ENCODE data around the gene LMBRD2.

Gene LMBRD2

GRCh38 chr5:36178524-36178890, 26.8 kb upstream of the LMBRD2 start:
- Histone ChIP-seq H3K36me3 (ENCODE audit: control insufficient read depth in 2 of 2, insufficient read depth in 2 of 2, low read length in 2 of 2) (peaks cover 16 to 33% of the 10 kb centered on the region in 2 donors), H3K9me3 (ENCODE audit: control insufficient read depth in 2 of 2, low read length in 2 of 2) (no peaks in the 10 kb centered on the region), H3K4me3 (ENCODE audit: low read length in 2 of 2) (no peak overlapping the region), H3K27me3 (ENCODE audit: control insufficient read depth in 1 of 2, insufficient read depth in 2 of 2, low read length in 2 of 2) (no peaks in the 10 kb centered on the region), H3K9ac (ENCODE audit: low read length in 2 of 2) (no peak overlapping the region), H3K27ac (ENCODE audit: low read length) (no peak overlapping the region), H3K4me1 (ENCODE audit: control insufficient read depth, insufficient read depth, low read length) (no peaks in the 10 kb centered on the region)

GRCh38 chr5:36177715-36178523, 26.2 kb upstream of the LMBRD2 start:
- no peak overlapping the region for H3K9ac ChIP-seq (ENCODE audit: low read length in 2 of 2)
- no peaks in the 10 kb centered on the region for H3K27me3 ChIP-seq (ENCODE audit: control insufficient read depth in 1 of 2, insufficient read depth in 2 of 2, low read length in 2 of 2)
- no peaks in the 10 kb centered on the region for H3K4me1 ChIP-seq (ENCODE audit: control insufficient read depth, insufficient read depth, low read length)
- no peaks in the 10 kb centered on the region for H3K9me3 ChIP-seq (ENCODE audit: control insufficient read depth in 2 of 2, low read length in 2 of 2)
- H3K27ac ChIP-seq (ENCODE audit: low read length): no peak overlapping the region
- H3K36me3 ChIP-seq (ENCODE audit: control insufficient read depth in 2 of 2, insufficient read depth in 2 of 2, low read length in 2 of 2): peaks cover 16 to 39% of the 10 kb centered on the region in 2 donors
- no peak overlapping the region for H3K4me3 ChIP-seq (ENCODE audit: low read length in 2 of 2)

- no peak overlapping the region for H3K9ac ChIP-seq (ENCODE audit: low read length in 2 of 2)
- no peaks in the 10 kb centered on the region for H3K9me3 ChIP-seq (ENCODE audit: control insufficient read depth in 2 of 2, low read length in 2 of 2)
- H3K27ac ChIP-seq (ENCODE audit: low read length): no peak overlapping the region
- no peaks in the 10 kb centered on the region for H3K27me3 ChIP-seq (ENCODE audit: control insufficient read depth in 1 of 2, insufficient read depth in 2 of 2, low read length in 2 of 2)
- no peak overlapping the region for H3K4me3 ChIP-seq (ENCODE audit: low read length in 2 of 2)
- no peaks in the 10 kb centered on the region for H3K4me1 ChIP-seq (ENCODE audit: control insufficient read depth, insufficient read depth, low read length)
- peaks cover 18 to 43% of the 10 kb centered on the region in 2 donors for H3K36me3 ChIP-seq (ENCODE audit: control insufficient read depth in 2 of 2, insufficient read depth in 2 of 2, low read length in 2 of 2)
These were observed 25.5 kb upstream of the LMBRD2 start for GRCh38 chr5:36177154-36177553.

DNA sequence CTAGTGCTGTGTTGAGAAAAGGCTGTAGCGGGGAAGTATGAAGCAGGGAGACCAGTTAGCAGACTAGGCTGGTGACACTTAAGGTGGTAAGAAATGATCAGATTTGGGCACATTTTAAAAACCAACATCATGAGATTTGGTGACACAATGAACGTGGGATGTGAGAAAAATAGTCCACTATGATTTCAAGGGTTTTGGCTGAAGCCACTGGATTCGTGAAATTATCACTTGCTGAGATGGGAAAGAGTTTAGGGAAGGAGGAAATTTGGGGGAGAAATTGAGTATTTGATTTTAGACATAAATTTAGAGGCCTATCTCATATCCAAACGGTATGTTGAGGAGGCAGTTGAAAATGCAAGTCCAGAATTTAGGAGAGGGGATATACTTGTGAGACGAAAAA, 23.4 kb upstream of the LMBRD2 start:
- Histone ChIP-seq H3K9ac (ENCODE audit: low read length in 2 of 2) (no peak overlapping the region), H3K4me3 (ENCODE audit: low read length in 2 of 2) (no peak overlapping the region), H3K27ac (ENCODE audit: low read length) (no peak overlapping the region), H3K9me3 (ENCODE audit: control insufficient read depth in 2 of 2, low read length in 2 of 2) (no peaks in the 10 kb centered on the region), H3K4me1 (ENCODE audit: control insufficient read depth, insufficient read depth, low read length) (no peaks in the 10 kb centered on the region), H3K27me3 (ENCODE audit: control insufficient read depth in 1 of 2, insufficient read depth in 2 of 2, low read length in 2 of 2) (no peaks in the 10 kb centered on the region), H3K36me3 (ENCODE audit: control insufficient read depth in 2 of 2, insufficient read depth in 2 of 2, low read length in 2 of 2) (peaks cover 23 to 44% of the 10 kb centered on the region in 2 donors)

DNA sequence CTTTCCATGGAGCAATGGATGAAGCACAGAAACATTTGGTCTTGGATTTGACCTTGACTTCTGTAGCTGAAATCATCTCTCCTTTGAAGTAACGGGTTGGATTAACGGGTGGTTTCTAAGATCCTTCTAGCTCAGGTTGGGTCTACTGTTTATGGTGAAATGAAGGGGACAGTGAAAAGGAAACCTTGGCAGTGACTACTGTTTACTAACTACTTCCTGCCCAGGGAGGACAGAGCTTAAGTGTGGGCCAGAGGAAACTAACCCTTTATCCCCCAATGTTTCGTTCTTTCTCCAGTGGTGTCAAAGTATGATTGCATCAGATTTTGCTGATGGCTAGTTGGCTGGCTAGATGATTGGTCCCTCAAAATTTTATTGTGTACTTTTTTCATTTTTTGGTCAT, 22.4 kb upstream of the LMBRD2 start:
- H3K27ac ChIP-seq (ENCODE audit: low read length): no peak overlapping the region
- no peak overlapping the region for H3K9ac ChIP-seq (ENCODE audit: low read length in 2 of 2)
- no peak overlapping the region for H3K4me3 ChIP-seq (ENCODE audit: low read length in 2 of 2)
- H3K27me3 ChIP-seq (ENCODE audit: control insufficient read depth in 1 of 2, insufficient read depth in 2 of 2, low read length in 2 of 2): no peaks in the 10 kb centered on the region
- peaks cover 23 to 46% of the 10 kb centered on the region in 2 donors for H3K36me3 ChIP-seq (ENCODE audit: control insufficient read depth in 2 of 2, insufficient read depth in 2 of 2, low read length in 2 of 2)
- no peaks in the 10 kb centered on the region for H3K4me1 ChIP-seq (ENCODE audit: control insufficient read depth, insufficient read depth, low read length)
- H3K9me3 ChIP-seq (ENCODE audit: control insufficient read depth in 2 of 2, low read length in 2 of 2): no peaks in the 10 kb centered on the region

- Histone ChIP-seq H3K27ac (ENCODE audit: low read length) (no peak overlapping the region), H3K27me3 (ENCODE audit: control insufficient read depth in 1 of 2, insufficient read depth in 2 of 2, low read length in 2 of 2) (no peaks in the 10 kb centered on the region), H3K9ac (ENCODE audit: low read length in 2 of 2) (no peak overlapping the region), H3K4me1 (ENCODE audit: control insufficient read depth, insufficient read depth, low read length) (no peaks in the 10 kb centered on the region), H3K36me3 (ENCODE audit: control insufficient read depth in 2 of 2, insufficient read depth in 2 of 2, low read length in 2 of 2) (peaks cover 22 to 51% of the 10 kb centered on the region in 2 donors), H3K9me3 (ENCODE audit: control insufficient read depth in 2 of 2, low read length in 2 of 2) (no peaks in the 10 kb centered on the region), H3K4me3 (ENCODE audit: low read length in 2 of 2) (no peak overlapping the region)
These were observed 21.7 kb upstream of the LMBRD2 start for GRCh38 chr5:36173426-36173825.

DNA sequence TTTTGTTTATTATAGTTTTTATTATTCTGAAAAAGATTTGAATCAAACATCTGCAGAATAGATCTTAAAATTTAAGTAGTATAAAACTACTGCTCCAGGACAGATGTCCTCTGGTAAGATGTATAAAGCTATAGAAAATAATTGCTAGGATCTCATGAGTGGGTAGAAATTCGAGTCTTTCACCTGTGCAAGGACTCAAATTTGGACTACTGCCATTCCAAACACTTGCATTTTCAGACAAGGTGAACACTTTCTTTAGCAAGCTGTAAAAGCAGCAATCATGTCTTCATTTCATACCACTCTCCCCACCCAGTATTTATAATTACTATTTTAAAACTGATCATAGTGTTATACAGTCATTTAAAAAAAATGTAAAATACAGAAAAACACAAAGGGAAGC, 20.9 kb upstream of the LMBRD2 start:
- Histone ChIP-seq H3K4me3 (ENCODE audit: low read length in 2 of 2) (no peak overlapping the region), H3K9me3 (ENCODE audit: control insufficient read depth in 2 of 2, low read length in 2 of 2) (no peaks in the 10 kb centered on the region), H3K36me3 (ENCODE audit: control insufficient read depth in 2 of 2, insufficient read depth in 2 of 2, low read length in 2 of 2) (peaks cover 28 to 53% of the 10 kb centered on the region in 2 donors), H3K27me3 (ENCODE audit: control insufficient read depth in 1 of 2, insufficient read depth in 2 of 2, low read length in 2 of 2) (no peaks in the 10 kb centered on the region), H3K27ac (ENCODE audit: low read length) (no peak overlapping the region), H3K4me1 (ENCODE audit: control insufficient read depth, insufficient read depth, low read length) (no peaks in the 10 kb centered on the region), H3K9ac (ENCODE audit: low read length in 2 of 2) (no peak overlapping the region)

DNA sequence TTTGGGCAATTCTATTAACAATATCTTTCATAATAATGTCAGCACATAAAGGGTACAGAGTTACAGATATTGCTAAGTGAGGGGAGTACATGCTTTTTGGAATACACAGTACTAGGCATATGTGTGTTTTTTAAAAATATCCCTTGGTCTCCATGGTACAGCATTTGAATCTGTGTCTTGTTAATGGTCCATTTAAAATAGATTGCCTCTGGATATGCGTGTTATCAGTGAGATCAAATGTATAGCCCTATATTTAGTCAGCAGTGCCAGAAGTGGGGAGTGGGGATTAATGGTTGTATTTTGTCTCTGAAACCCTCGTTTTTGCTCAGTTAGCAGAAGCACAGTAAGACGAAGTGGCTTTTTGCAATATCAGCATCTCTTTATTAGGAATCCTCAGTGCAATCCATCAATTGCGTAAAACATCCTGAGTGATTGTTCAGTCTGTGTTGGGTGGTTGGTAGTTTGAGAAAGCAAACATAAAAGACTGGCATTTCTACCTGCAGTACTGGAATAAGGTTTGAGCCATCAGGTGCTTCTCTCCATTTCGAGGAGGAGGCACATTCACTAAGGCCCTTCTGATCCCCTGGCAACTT, 19.2 kb upstream of the LMBRD2 start:
- Histone ChIP-seq H3K27ac (ENCODE audit: low read length) (no peak overlapping the region), H3K27me3 (ENCODE audit: control insufficient read depth in 1 of 2, insufficient read depth in 2 of 2, low read length in 2 of 2) (no peaks in the 10 kb centered on the region), H3K36me3 (ENCODE audit: control insufficient read depth in 2 of 2, insufficient read depth in 2 of 2, low read length in 2 of 2) (peaks cover 34 to 47% of the 10 kb centered on the region in 2 donors), H3K4me1 (ENCODE audit: control insufficient read depth, insufficient read depth, low read length) (no peaks in the 10 kb centered on the region), H3K9ac (ENCODE audit: low read length in 2 of 2) (no peak overlapping the region), H3K9me3 (ENCODE audit: control insufficient read depth in 2 of 2, low read length in 2 of 2) (no peaks in the 10 kb centered on the region), H3K4me3 (ENCODE audit: low read length in 2 of 2) (no peak overlapping the region)

- H3K9ac ChIP-seq (ENCODE audit: low read length in 2 of 2): no peak overlapping the region
- no peak overlapping the region for H3K27ac ChIP-seq (ENCODE audit: low read length)
- peaks cover 38 to 49% of the 10 kb centered on the region in 2 donors for H3K36me3 ChIP-seq (ENCODE audit: control insufficient read depth in 2 of 2, insufficient read depth in 2 of 2, low read length in 2 of 2)
- H3K27me3 ChIP-seq (ENCODE audit: control insufficient read depth in 1 of 2, insufficient read depth in 2 of 2, low read length in 2 of 2): no peaks in the 10 kb centered on the region
- no peaks in the 10 kb centered on the region for H3K4me1 ChIP-seq (ENCODE audit: control insufficient read depth, insufficient read depth, low read length)
- no peak overlapping the region for H3K4me3 ChIP-seq (ENCODE audit: low read length in 2 of 2)
- no peaks in the 10 kb centered on the region for H3K9me3 ChIP-seq (ENCODE audit: control insufficient read depth in 2 of 2, low read length in 2 of 2)
These were observed 17.1 kb upstream of the LMBRD2 start for GRCh38 chr5:36168737-36169136.

DNA sequence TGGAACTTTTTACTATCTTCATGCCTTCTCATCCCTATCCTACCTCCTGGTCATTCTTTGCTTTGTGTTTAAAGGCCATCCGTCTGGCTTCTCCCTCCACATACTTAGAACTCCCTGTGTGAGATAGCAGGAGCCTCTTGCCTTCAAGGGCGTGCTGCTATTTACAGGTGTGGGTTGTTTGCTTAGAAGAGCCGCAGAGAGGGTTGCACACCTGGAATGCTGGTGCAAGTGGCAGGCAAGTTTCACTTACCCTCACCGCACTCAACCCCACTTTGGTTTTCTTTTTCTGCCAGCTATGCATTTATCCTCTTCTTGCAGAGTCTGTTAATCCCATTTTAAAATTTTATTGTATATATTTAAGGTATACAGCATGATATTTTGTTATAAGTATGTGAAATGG, 12.8 kb upstream of the LMBRD2 start:
- peaks cover 33 to 44% of the 10 kb centered on the region in 2 donors for H3K36me3 ChIP-seq (ENCODE audit: control insufficient read depth in 2 of 2, insufficient read depth in 2 of 2, low read length in 2 of 2)

More for the DNA sequence above, 12.8 kb upstream of the LMBRD2 start:
- no peaks in the 10 kb centered on the region for H3K4me1 ChIP-seq (ENCODE audit: control insufficient read depth, insufficient read depth, low read length)
- H3K9me3 ChIP-seq (ENCODE audit: control insufficient read depth in 2 of 2, low read length in 2 of 2): no peaks in the 10 kb centered on the region
- no peaks in the 10 kb centered on the region for H3K27me3 ChIP-seq (ENCODE audit: control insufficient read depth in 1 of 2, insufficient read depth in 2 of 2, low read length in 2 of 2)
- no peak overlapping the region for H3K27ac ChIP-seq (ENCODE audit: low read length)
- no peak overlapping the region for H3K4me3 ChIP-seq (ENCODE audit: low read length in 2 of 2)
- H3K9ac ChIP-seq (ENCODE audit: low read length in 2 of 2): no peak overlapping the region
